ENCODE data around the gene ICAM4.

The ICAM4 gene

GRCh38 chr19:10293637-10294367 lies 7.0 kb downstream of the ICAM4 start:
- no peak for DNase-seq (ENCODE audit: low spot score)
- no peak for TF ChIP-seq CTCF (IDR thresholded peaks at IDR 0.05; ENCODE audit: extremely low read depth, missing control alignments)

DNA sequence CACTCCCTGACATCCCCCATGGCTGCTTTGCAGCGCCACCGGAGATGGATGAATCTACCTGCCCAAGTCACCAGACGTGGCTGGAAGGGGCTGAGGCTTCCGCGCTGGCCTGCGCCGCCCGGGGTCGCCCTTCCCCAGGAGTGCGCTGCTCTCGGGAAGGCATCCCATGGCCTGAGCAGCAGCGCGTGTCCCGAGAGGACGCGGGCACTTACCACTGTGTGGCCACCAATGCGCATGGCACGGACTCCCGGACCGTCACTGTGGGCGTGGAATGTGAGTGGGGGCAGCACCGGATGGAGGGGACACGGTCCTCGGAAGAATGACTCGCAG lies 7.6 kb downstream of the ICAM4 start:
- TF ChIP-seq CTCF (IDR thresholded peaks at IDR 0.05; ENCODE audit: extremely low read depth, missing control alignments) = peak; percentile 17
- no peak for DNase-seq (ENCODE audit: low spot score)

GRCh38 chr19:10295305-10295846 lies 8.6 kb downstream of the ICAM4 start:
- TF ChIP-seq CTCF (IDR thresholded peaks at IDR 0.05; ENCODE audit: extremely low read depth, missing control alignments) = no peak
- DNase-seq (ENCODE audit: low spot score) = peak; percentile 93

GRCh38 chr19:10295847-10296591 lies 9.3 kb downstream of the ICAM4 start:
- no peak for TF ChIP-seq CTCF (IDR thresholded peaks at IDR 0.05; ENCODE audit: extremely low read depth, missing control alignments)
- DNase-seq (ENCODE audit: low spot score) = no peak

DNA sequence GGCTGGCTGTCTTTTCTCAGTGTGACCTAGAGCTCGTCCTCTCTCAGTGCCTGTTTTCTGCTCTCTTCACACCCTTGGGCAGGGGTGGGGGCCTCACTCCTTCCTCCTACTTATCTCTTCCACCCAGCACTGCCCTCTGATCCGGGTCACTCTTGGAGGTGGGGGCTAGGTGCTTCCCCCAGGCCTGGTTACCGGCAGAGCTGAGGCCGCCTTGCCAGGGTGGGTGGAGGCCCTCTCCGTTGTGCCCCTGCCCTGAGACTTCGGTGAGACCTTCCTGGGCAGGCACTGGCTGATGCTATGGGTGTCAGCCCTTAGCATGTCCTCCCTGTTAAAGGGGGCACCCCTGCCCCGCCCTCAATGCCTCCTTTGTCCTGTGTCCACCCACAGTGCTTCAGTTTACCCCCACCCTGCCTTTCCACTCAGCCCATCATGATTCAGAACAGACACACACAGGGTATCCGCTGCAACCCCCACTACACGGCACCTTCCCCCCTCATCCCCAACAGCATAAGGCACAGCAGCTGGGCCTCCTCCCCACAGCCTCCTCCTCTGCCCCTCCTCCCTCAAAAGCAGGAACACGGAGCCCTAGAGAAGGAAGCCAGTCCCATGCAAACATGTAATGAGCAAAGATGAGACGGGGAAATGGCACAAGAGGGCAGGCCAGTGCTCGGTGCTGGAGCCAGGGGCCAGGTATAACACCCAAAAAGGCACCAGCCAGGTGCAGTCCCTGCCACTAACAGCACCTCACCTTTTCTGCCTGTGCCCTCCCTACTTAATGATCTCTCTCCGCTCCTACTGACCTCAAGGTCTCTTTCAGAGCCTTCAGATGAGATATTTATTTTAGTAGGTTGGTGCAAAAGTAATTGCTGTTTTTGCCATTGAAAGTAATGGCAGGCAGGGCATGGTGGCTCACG lies 13.0 kb downstream of the ICAM4 start:
- DNase-seq (ENCODE audit: low spot score) = no peak
- no peak for TF ChIP-seq CTCF (IDR thresholded peaks at IDR 0.05; ENCODE audit: extremely low read depth, missing control alignments)

- no peak for DNase-seq (ENCODE audit: low spot score)
- TF ChIP-seq CTCF (IDR thresholded peaks at IDR 0.05; ENCODE audit: extremely low read depth, missing control alignments) = no peak
These were observed 18.5 kb downstream of the ICAM4 start for GRCh38 chr19:10305139-10305806.

Data from GM20000 (cell line).